ENCODE measurements around the gene CABLES1.
"Not testable (repeated sequence)": the region's sequence is repeated elsewhere in the genome, so short reads cannot be mapped to it uniquely, and the experiment has no call there.

Gene CABLES1

DNA sequence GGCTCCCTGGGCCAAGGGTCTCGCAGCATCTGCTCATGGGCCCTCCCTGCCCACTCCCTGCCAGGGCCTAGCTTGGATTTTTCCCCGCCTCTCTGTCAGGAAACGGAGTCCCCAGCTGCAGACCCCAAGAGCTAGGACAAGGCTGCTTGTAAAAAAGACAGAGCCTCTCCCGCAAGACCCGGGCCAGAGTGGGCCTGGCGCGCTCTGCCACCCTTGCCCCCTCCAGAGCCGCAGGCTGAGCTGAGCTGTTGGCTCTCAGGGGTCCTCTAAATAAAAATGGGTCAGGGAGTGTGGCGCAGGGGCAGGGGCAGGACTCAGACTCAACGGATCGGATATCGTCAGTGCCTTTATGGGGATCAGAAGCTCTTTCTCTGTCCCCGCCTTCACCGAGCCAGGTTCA is 112.6 kb downstream of the CABLES1 start:
- no peak for DNase-seq

DNA sequence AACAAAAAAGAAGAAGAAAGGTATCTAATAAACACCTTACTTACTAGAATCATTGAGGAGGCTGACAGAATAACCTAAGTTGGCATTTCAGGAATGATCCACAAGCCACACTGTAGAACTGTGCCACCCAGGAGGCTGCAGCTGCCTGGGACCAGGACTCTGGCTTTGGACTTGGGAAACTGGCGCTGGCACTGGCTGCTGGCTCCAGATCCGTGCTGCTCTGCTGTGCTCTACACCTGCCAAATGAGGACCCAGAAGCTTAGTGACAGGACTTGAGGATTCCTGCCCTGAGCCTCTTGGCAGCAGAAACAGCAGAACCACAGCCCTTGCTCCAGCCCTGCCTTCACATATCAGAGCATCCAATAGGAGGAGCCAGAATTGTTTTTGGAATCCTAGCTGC is 113.5 kb downstream of the CABLES1 start:
- no peak for DNase-seq

DNA sequence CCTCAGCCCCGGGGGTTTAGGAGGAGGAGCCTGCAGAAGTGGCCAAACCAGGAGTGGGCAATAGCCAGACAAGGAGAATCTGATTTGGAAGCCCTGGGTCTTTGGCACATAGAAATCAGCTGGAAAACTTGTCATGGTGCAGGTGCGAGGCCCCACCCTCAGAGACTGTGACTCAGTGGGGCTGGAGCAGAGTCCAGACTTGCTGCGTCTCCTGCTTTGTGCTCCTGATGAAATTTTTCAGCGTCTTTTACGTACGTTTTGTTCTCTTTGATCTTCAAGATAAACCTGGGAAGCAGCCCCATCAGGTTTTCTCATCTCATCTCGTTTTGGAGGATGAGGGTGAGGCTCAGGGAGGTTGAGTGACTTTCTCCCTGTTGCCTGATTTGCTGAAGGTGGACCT is 114.1 kb downstream of the CABLES1 start:
- DNase-seq: no peak

DNA sequence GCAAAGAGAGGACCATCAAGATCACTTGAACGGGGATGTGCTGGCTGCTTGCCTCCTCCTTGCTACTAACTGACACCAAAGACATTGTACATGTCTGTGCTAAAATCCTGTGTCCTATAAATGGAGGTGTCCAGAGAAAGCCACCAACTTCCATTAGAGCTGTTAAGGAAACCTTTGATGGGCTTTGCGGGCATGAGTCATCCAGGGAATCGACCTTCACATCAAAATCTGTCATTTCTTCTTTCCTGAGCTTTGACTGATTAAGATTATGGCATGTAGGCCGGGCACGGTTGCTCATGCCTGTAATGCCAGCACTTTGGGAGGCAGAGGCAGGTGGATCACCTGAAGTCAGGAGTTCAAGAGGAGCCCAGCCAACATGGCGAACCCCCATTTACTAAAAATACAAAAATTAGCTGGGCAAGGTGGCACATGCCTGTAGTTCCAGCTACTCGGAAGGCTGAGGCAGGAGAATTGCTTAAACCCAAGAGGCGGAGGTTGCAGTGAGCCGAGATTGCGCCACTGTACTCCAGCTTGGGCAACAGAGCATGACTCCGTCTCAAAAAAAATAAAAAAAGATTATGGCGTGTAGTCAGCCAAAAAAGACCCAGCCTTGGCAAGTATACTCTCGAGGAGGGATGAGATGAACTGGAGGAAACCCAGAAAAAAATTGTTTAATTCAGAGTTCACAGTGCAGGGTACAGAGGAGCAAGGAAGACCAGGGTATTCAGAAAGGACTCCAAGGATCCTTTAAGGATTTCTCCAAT is 115.8 kb downstream of the CABLES1 start:
- no peak for DNase-seq

DNA sequence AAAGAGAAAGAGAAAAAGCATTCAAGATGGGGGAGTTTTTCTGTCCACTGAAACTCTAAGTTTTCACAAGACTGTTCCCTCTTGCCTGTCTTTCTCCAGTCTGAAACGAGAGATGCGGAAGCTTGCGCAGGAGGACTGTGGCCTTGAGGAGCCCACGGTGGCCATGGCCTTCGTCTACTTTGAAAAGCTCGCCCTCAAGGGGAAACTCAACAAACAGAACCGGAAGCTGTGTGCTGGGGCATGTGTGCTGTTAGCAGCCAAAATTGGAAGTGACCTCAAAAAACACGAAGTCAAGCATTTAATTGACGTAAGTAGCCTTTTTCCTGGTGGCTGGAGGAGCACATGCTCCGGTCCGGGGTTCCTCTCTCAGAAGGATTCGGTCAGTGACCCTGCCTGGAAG is 118.3 kb downstream of the CABLES1 start:
- DNase-seq: no peak

DNA sequence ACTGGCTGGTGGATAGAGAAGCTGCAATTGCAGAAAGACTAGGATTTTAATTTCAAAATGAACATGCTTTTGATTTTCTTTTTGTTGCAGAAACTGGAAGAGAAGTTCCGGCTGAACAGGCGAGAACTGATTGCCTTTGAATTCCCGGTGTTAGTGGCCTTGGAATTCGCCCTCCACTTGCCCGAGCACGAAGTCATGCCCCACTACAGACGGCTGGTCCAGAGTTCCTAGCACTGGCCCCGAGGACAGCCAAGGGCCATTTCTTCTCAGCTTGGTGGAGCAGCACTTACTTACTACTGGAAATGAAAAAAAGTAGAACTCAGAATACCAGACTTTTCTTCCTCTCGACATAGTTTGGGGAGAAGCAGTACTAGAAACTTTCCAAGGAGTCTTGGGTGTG is 121.9 kb downstream of the CABLES1 start:
- DNase-seq: no peak

DNA sequence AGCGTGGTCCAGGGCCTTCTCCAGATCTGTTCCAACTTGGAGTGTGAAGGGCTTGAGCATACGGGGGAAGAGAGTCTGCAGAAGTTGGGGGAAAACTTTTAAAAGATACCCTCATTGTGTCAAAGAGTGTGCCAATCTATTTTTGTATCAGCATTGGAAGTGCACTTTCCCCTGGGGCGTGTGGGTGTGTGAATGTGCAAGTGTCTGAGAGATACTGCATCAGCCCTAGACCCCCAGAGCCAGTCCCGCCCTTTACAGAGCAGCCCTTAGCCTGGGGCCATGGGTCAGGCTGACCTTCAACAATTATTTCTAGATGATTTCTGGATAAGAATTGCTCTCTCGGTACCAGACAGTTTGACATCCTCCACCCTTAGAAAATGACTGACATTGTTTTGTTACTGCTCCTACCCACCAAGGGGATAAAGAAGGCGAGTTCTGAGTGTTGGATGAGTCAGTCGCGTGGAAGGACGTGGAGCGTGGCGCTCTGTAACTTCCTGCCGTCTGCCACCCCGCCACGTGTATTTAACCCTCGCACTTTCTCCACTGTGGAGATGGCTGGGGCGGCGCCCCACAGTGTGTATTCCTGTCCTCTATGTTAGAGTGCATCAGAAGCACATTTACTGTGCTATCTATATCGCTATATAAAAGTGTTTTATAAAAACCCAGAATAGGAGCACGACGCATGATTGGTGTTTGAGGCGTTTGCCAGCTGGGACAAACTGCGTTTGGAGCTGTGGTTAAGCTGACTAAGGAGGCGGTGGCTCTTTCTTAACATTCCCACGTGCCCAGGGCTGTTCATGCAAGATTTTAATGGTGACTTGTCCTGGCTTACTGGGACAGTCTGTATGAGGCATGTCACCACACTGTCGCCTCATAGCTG is 122.6 kb downstream of the CABLES1 start:
- DNase-seq: no peak

DNA sequence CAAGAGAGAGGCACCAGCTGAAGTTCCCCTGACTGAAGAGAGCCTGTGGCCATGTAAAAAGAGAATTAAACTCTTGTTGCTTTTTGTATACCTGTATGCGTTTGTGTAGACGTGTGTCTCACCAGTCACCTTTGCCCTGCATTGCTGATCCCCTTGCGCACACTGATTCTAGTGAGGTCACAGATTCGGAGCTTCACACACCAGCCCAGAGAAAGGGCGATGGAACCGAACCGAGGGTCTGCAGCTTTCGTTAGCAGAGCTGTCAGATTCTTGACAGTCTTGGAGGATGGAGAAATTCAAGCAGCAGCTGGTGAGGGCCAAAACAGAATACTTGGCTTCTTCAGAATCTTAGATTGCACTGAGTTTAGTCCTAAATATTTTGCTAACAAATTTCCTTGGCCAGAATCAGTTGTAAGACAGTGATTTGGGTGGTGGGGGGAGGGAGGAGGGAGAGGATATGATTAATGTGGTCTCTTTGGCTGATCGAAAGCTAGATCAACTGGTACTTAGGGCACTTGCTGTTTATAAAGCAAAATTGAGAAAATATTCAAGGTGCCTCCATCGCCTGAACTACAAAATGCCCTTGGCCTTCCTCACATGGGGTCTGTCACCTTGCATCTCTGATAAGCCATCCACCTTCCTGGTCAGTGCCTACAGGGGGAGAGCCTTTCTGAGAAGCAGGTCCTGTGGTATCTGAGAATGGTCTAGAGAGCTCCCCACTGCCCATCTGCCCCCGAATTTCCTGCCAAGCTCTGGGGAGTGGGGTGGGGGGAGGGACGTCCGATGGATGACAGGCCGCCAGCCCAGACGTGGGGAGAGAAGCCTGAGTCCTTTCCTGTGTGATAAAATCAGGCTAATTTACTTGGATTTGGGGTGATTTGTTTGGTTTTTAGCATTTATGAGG is 123.5 kb downstream of the CABLES1 start:
- no peak for DNase-seq

DNA sequence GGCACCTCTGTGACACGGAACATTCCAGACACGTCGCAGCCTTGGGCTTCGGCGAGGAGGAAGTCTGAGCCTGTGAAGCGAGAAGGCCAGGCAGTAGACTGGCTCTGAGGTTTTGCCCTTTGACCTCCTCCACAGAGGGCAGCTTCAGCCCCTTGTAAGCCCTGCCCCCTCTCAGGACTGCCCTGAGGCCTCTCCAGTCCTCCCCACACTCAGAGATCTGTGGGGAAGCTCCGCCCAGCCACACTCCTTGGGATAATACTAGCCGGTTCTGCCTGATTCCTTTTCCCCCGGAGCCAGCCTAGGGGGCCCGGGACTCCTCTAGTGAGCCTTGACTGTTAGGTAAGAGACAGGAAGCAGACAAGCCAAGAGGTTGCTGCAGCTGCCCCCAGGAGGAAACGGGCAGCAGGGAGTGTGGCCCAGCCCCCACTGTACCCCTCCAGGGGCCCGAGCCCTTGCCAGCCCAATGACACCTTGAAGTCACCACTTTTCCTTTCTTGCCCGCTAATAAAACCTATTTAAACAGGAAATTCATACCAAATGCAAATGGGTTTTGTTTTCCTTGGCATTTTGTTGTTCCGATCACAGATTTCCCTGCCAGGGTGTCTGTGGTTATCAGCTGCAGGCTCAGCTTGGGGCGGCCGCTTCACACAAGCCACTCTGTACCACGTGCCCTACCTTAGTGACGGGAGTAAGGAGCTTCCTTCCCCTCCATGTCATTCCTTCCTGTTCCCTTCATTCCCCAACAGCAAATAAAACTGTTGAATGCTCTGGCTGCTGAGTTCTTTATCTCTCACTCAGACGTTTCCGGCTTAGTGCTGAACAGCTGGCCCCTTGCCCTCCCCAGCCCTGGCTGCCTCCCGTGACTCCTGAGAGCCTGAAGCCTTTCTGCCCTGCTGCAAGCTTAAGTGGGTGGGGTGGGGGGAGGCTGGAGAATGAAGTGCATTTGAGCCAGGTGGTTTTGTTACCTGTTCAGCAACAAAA is 124.7 kb downstream of the CABLES1 start:
- peak; percentile 72 for DNase-seq

DNA sequence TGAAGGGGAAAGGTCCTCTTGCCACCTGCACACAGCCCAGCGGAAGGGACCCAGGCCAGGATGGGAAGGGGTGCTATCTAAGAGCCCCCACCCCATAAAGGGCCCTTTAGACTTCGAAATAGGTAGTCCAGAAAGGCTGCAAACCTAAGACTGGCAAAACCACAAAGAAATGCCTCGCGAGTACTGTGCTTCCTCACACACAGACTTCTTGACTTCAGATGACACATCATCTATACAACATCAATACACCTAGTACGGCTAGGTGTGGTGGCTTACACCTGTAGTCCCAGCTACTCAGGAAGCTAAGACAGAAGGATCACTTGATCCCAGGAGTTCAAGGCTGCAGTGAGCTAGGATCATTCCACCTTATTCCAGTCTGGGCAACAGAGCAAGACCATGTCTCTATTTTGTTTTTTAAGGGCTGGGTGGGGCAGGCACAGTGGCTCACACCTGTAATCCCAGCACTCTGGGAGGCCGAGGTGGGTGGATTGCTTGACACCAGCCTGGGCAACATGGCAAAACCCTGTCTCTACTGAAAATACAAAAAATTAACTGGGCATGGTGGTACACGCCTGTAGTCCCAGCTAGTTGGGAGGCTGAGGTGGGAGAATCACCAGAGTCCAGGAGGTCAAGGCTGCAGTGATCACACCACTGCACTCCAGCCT is 125.8 kb downstream of the CABLES1 start:
- no peak for DNase-seq

DNA sequence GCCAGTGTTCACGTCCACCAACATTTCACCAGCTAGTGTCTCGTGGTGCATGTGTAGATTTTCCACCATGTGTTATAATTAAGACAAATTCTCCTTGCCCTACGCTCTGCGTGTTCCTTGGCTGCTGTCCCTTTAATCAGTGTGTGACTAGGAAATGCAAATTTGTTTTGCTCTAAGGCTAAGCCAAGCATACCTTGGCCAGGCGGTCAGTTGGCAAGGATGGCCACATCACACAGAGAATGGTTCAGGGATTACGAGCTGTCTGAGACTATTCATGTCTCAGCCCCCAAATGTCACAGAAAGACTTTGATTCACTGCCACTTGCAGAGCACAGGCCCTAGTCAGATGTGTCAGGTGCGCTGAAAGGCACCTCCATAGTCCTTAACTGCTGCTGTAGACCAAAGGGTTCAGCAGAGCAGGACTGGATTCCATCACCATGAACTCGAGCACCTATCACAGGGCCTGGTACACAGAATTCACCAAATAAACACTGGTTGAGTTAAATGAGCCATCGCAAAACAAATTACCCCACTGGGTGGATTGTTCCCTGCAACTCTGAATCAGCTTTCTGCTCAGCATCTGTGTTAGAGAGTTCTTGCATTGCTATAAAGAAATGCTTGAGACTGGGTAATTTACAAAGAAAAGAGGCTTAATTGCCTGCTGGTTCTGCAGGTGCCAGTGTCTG is 128.4 kb downstream of the CABLES1 start:
- DNase-seq: no peak

DNA sequence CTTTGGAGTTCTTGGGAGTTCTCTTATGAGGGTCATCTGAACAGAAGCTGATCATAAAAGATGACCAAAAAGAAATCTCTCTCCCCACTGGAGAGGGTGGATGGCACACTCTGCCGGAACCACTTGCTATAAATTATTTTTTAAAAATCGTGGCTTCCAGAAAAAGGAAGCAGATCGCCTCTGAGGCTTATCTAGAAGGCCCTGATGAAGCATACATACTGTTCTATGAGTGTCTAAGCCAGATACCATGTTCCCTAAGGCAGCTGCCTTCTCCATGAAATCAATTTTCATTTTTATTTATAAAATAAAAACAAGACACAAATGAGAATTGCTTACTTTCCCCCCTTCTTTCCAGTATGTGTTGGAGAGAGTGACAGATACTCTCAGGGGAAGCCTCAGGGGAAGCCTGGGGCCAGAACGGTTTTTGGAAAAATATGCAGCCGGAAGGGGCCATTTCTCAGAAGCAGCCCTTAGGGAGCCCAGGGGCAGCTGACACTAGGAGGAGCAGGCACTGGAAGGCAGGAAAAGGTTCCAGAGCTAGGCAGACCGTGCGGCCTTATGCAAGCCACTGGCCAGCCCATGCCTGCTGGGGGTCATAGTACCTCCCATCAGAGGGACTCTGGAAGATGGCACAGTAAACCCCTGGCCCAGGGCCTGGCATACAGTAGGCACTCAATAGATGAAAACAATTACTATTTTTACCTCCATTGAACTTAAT is 130.6 kb downstream of the CABLES1 start:
- no peak for DNase-seq

DNA sequence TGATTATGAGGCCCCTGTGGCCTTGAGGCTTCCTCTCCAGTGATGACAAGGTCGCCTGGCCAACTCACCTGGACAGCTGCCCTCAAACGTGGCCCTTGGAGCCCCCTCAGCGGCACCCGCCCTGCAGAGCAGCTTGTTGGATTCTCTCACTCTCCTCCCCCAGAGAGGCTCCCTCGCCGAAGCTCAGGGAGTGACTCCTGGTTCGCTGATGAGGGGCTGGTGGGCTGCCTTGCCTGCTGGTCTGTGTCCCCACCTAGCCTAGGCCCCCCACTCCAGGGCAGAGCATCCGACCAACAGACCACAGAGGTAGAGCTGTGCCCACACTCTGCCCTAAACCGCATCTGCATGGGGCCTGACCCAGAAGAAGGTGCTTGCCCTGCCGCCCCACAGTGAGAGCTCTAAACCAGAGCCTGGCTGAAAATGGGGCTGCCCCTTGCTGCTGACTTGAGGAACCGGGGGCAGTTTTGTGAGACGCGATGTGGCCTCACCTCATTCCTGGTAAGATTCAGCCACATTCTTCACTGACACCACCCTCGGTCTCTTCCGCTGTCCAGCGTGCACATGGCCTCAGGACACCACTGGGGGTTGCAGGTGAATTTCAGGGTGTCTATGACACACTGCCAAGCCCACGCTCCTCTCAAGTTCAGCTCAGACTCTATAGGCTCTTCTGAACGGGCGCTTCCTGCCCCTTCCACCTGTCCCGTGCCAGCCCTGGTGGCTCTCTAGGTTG is 131.6 kb downstream of the CABLES1 start:
- no peak for DNase-seq

DNA sequence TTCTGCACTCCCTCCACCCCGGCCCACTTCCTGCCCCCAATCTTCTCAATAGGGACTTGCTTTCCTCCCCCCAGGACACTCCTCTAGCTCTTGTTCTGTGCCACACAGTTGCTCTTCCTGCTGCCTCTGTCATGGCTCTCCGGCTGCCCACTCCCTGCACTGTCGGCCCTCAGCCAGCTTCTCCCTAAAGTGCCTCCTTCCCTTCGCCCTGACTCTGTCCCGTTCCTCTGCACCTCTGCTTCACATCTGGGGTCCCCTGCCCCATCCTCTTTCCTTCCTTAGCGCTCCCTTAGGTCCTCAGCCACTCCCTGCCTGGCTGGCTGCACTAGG is 132.1 kb downstream of the CABLES1 start:
- DNase-seq: no peak

DNA sequence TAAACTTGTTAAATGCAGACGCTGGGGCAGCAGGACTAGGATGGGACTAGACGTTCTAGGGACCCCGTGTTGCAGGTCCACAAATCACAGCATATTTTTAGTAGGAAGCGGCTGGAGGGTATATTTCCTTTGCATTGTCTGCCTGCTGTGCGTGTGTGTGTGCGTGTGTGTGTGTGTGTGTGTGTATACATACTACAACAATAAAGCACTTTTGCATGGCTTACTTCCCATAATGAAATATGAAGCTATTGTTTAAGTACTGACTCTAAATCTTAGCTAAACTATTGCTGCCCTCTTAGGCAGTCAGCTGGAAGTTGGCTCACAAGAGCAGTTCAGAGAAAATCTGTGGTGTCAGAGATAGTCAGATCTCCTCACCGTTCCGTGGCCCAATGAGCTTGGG is 133.4 kb downstream of the CABLES1 start:
- no peak for DNase-seq

DNA sequence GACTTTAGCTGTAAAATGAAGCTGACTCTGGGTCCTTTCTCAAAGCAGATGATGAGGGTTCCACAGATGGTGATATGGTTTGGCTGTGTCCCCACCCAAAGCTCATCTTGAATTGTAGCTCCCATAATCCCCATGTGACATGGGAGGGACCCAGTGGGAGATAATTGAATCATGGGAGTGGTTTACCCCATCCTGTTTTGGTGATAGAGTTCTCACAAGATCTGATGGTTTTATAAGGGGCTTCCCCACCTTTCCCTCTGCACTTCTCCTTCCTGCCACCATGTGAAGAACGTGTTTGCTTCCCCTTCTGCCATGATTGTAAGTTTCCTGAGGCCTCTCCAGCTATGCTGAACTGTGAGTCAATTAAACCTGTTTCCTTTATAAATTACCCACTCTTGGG is 133.8 kb downstream of the CABLES1 start:
- not testable (repeated sequence) for DNase-seq

DNA sequence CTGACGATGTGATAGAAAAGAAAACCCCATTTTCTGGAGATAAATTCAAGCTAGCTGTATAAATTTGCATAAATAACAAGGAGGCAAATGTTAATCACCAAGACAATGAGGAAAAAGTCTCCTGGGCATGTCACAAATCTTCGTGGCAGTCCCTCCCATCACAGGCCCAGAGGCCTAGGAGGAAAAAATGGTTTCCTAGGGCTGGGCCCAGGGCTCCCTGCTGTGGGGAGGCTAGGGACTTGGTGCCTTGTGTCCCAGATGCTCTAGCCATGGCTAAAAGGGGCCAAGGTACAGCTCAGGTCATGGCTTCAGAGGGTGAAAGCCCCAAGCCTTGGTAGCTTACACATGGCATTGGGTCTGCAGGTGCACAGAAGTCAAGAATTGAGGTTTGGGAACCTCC is 134.6 kb downstream of the CABLES1 start:
- no peak for DNase-seq

DNA sequence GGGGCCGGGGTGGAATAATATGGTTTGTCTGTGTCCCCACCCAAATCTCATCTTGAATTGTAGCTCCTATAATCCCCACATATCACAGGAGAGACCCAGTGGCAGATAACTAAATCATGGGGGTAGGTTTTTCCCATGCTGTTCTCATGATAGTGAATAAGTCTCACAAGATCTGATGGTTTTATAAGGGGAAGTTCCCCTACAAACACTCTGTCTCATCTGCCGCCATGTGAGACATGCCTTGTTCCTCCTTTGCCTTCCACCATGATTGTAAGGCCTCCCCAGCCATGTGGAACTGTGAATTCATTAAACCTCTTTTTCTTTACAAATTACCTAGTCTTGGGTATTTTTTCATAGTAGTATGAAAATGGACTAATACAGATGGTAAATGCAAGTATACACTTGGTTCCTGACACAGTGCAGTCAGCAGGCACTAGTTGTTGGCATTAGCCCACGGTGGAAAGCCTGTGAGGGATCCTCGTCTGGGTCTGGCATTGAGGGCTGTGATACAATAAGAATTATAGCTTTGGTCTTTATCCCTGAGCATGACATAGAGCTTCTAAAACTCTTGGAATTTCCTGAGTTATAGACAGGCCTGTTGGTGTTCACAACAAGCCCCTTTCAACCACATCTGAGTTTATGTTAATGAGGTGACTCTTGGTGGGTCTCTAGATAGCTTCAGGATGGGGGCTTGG is 135.8 kb downstream of the CABLES1 start:
- DNase-seq: no peak

Data from KG1 (cell line).